Astrocyte (in vitro differentiated cells and primary cell): ENCODE measurements around the gene EXD1.

Experiments used
- CTCF ChIP-seq: IDR thresholded peaks from 2 replicates; pipeline ENCODE4 v1.5.1; 2011; ENCODE audit warnings: low read depth, mild to moderate bottlenecking, inconsistent platforms, low read length, moderate library complexity; ENCODE audit not compliant: insufficient read depth
- EZH2 ChIP-seq: IDR thresholded peaks from 2 replicates; pipeline ENCODE4 v1.6.1; 2012; ENCODE audit warnings: mild to moderate bottlenecking, low read length, inconsistent platforms; ENCODE audit not compliant: insufficient read depth

GRCh38 chr15:41269887-41270286, 39.3 kb upstream of the EXD1 start:
- TF ChIP-seq CTCF (no peak), EZH2 (no peak)
